ENCODE measurements around the gene SEPTIN2. TPM values are rescaled to one million over a fixed set of nuclear protein-coding genes. Genes with fewer than 3 reads are reported as not detected.
"Not testable (repeated sequence)": the region's sequence is repeated elsewhere in the genome, so short reads cannot be mapped to it uniquely, and the experiment has no call there.

Gene SEPTIN2
- total and polyA plus RNA-seq, 4 donors: 218 to 394 (median 294) TPM

DNA sequence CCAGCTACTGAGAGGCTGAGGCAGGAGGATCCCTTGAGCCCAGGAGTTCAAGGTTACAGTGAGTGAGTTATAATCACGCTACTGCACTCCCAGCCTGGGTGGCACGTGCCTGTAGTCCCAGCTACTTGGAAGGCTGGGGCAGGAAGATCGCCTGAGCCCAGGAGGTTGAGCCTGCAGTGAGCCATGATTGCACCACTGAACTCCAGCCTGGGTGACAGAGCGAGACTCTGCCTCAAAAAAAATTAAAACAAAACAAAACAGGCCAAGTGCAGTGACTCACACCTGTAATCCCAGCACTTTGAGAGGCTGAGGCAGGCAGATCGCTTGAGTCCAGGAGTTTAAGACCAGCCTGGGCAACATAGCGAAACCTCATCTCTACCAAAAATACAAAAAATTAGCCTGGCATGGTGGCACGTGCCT lies 22.3 kb upstream of the SEPTIN2 start:
- H3K4me3 ChIP-seq (ENCODE audit: low read length in 2 of 2); DNase-seq; intact Hi-C loops (cut with DNase I); H3K27ac ChIP-seq (ENCODE audit: low read depth in 1 of 2, low read length in 2 of 2); H3K36me3 ChIP-seq (ENCODE audit: control insufficient read depth in 1 of 2, insufficient read depth in 2 of 2, low read length in 1 of 2); H3K4me1 ChIP-seq (ENCODE audit: control insufficient read depth in 1 of 2, insufficient read depth in 2 of 2, low read length in 2 of 2); H3K27me3 ChIP-seq (ENCODE audit: control insufficient read depth in 1 of 2, insufficient read depth in 2 of 2, low read length in 1 of 2); ATAC-seq (ENCODE audit: low FRiP score); H3K9me3 ChIP-seq (ENCODE audit: control insufficient read depth, low read length): not testable (repeated sequence)
- WGBS, 2 donors: 89 to 91% methylated on average over 7 of the region's 7 CpGs

DNA sequence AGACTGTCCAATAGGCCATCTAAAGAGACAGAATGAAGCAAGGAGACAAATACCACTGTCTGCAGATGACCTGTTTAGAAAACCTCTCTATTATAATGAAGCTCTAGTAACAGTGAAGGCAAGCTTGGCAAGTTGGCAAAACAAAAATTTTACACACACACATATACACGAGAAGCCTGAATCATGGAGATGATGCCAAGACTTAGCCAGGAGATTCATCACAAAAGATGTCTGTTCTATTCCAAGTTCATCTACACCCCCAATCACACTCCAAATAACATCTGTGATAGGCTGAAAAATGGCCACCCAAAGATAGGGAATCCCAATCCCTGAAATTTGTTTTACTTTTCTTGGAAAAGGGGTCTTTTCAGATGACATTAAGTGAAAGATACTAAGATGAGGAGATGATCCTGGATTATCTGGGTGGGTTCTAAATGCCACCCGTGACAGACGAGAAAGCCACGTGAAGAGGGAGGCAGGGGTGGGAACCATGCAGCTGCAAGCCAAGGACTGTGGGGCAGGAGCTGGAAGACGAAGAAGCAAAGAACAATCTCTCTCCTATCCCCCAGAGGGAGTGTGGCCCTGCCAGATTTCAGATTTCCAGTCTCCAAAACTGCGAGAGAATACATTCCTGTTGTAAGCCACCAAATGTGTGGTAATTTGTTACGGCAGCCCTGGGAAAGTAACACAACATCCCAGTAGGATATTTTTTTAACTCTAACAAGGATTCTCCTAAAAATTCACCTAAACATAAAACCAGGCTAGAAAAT lies 20.2 kb upstream of the SEPTIN2 start:
- 66 to 70% methylated on average over 7 of the region's 7 CpGs for WGBS, 2 donors
- no peak overlapping the region for H3K27ac ChIP-seq (ENCODE audit: low read depth in 1 of 2, low read length in 2 of 2)
- no peak for ATAC-seq (ENCODE audit: low FRiP score)
- no peaks in the 10 kb centered on the region for H3K9me3 ChIP-seq (ENCODE audit: control insufficient read depth, low read length)
- no peak overlapping the region for H3K4me3 ChIP-seq (ENCODE audit: low read length in 2 of 2)
- intact Hi-C loops (cut with DNase I): no loop called here
- no peak for DNase-seq
- no peaks in the 10 kb centered on the region for H3K36me3 ChIP-seq (ENCODE audit: control insufficient read depth in 1 of 2, insufficient read depth in 2 of 2, low read length in 1 of 2)
- no peaks in the 10 kb centered on the region for H3K27me3 ChIP-seq (ENCODE audit: control insufficient read depth in 1 of 2, insufficient read depth in 2 of 2, low read length in 1 of 2)
- no peaks in the 10 kb centered on the region for H3K4me1 ChIP-seq (ENCODE audit: control insufficient read depth in 1 of 2, insufficient read depth in 2 of 2, low read length in 2 of 2)

DNA sequence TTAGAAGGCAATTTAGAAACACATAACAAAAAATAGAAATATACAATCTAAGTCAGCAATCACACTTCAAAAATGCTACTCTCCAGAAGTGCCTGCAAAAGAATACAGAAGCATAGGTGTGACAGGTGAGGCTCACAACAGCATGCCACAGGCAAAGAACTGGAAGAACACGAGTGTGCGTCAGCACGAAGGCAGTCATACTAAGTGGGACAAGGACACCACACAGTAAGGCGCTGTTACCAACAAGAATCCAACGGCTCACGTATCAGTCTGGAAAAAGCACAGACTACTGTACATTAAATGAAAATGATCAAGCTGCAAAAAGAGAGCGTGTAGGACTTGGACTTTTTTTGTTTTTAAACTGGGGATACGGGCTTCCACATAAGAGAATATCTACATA lies 19.0 kb upstream of the SEPTIN2 start:
- no peak for ATAC-seq (ENCODE audit: low FRiP score)
- H3K27me3 ChIP-seq (ENCODE audit: control insufficient read depth in 1 of 2, insufficient read depth in 2 of 2, low read length in 1 of 2): no peaks in the 10 kb centered on the region
- no peaks in the 10 kb centered on the region for H3K9me3 ChIP-seq (ENCODE audit: control insufficient read depth, low read length)
- DNase-seq: no peak
- 94 to 95% methylated on average over 8 of the region's 8 CpGs for WGBS, 2 donors
- H3K36me3 ChIP-seq (ENCODE audit: control insufficient read depth in 1 of 2, insufficient read depth in 2 of 2, low read length in 1 of 2): no peaks in the 10 kb centered on the region
- intact Hi-C loops (cut with DNase I): no loop called here
- H3K4me3 ChIP-seq (ENCODE audit: low read length in 2 of 2): no peak overlapping the region
- H3K4me1 ChIP-seq (ENCODE audit: control insufficient read depth in 1 of 2, insufficient read depth in 2 of 2, low read length in 2 of 2): no peaks in the 10 kb centered on the region
- H3K27ac ChIP-seq (ENCODE audit: low read depth in 1 of 2, low read length in 2 of 2): no peak overlapping the region

DNA sequence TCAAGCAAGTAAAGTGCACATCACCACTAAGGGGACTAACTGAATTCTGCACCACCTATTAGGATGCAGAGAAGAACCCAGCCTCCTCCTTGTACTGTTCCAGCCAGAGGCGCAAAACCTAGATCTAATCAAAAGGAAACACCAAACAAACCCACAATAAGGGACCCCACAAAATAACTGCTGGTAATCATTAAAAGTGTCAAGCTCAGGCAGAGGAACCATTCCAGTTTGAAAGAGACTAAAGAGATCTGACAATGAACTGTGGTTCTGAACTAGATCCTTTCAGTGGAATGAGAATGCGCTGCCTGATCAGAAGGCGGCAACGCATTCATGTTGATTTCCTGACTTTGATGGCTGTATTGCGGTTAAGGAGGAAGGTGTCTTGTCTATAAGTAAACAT lies 17.1 kb upstream of the SEPTIN2 start:
- WGBS, 2 donors: 95 to 96% methylated on average over 5 of the region's 5 CpGs

DNA sequence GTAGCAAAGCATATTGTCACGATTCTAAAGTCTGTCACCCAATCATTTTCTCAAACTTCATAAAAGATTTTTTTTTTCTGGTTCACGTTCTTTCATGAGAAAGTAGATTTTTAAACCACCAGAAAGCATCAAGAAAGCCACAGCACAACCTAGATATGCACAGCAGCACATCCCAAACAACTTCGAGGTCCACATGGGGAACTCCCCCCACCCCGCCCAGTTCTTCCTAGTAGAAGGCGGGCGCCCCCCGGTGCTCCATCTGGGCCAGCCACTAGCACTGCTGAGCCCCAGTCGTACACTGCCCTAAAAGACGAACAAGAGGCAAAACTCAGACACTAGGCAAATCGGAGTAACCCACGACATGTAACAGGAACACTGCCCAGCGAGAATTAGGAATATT lies 15.7 kb upstream of the SEPTIN2 start:
- H3K4me3 ChIP-seq (ENCODE audit: low read length in 2 of 2): no peak overlapping the region
- intact Hi-C loops (cut with DNase I): no loop called here
- no peak for DNase-seq
- no peaks in the 10 kb centered on the region for H3K9me3 ChIP-seq (ENCODE audit: control insufficient read depth, low read length)
- WGBS, 2 donors: 83 to 86% methylated on average over 12 of the region's 12 CpGs
- no peak overlapping the region for H3K27ac ChIP-seq (ENCODE audit: low read depth in 1 of 2, low read length in 2 of 2)
- no peak for ATAC-seq (ENCODE audit: low FRiP score)
- H3K27me3 ChIP-seq (ENCODE audit: control insufficient read depth in 1 of 2, insufficient read depth in 2 of 2, low read length in 1 of 2): no peaks in the 10 kb centered on the region
- H3K36me3 ChIP-seq (ENCODE audit: control insufficient read depth in 1 of 2, insufficient read depth in 2 of 2, low read length in 1 of 2): no peaks in the 10 kb centered on the region
- no peaks in the 10 kb centered on the region for H3K4me1 ChIP-seq (ENCODE audit: control insufficient read depth in 1 of 2, insufficient read depth in 2 of 2, low read length in 2 of 2)

More for the DNA sequence above, 17.1 kb upstream of the SEPTIN2 start:
- no peak for DNase-seq
- no peak for ATAC-seq (ENCODE audit: low FRiP score)
- Histone ChIP-seq H3K36me3 (ENCODE audit: control insufficient read depth in 1 of 2, insufficient read depth in 2 of 2, low read length in 1 of 2) (no peaks in the 10 kb centered on the region), H3K4me3 (ENCODE audit: low read length in 2 of 2) (no peak overlapping the region), H3K4me1 (ENCODE audit: control insufficient read depth in 1 of 2, insufficient read depth in 2 of 2, low read length in 2 of 2) (no peaks in the 10 kb centered on the region), H3K9me3 (ENCODE audit: control insufficient read depth, low read length) (no peaks in the 10 kb centered on the region), H3K27ac (ENCODE audit: low read depth in 1 of 2, low read length in 2 of 2) (no peak overlapping the region), H3K27me3 (ENCODE audit: control insufficient read depth in 1 of 2, insufficient read depth in 2 of 2, low read length in 1 of 2) (no peaks in the 10 kb centered on the region)
- intact Hi-C loops (cut with DNase I): no loop called here

DNA sequence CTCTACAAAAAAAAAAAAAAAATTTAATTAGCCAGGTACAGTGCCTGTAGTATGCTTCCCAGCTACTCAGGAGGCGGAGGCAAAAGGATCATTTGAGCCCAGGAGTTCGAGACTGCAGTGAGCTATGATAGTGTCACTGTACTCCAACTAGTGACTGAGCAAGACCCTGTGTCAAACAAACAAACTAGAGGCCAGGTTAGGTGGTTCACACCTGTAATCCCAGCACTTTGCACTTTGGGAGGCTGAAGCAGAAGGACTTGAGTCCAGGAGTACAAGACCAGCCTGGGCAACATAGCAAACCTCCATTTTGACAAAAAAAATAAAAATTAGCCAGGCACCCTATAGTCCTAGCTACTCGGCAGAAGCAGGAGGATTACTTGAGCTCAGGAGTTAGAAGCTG lies 13.6 kb upstream of the SEPTIN2 start:
- no peak for DNase-seq
- ATAC-seq (ENCODE audit: low FRiP score): no peak
- Histone ChIP-seq H3K4me3 (ENCODE audit: low read length in 2 of 2) (no peak overlapping the region), H3K36me3 (ENCODE audit: control insufficient read depth in 1 of 2, insufficient read depth in 2 of 2, low read length in 1 of 2) (no peaks in the 10 kb centered on the region), H3K27me3 (ENCODE audit: control insufficient read depth in 1 of 2, insufficient read depth in 2 of 2, low read length in 1 of 2) (no peaks in the 10 kb centered on the region), H3K27ac (ENCODE audit: low read depth in 1 of 2, low read length in 2 of 2) (no peak overlapping the region), H3K9me3 (ENCODE audit: control insufficient read depth, low read length) (no peaks in the 10 kb centered on the region), H3K4me1 (ENCODE audit: control insufficient read depth in 1 of 2, insufficient read depth in 2 of 2, low read length in 2 of 2) (no peaks in the 10 kb centered on the region)
- WGBS, 2 donors: 89 to 92% methylated on average over 3 of the region's 3 CpGs
- intact Hi-C loops (cut with DNase I): no loop called here

DNA sequence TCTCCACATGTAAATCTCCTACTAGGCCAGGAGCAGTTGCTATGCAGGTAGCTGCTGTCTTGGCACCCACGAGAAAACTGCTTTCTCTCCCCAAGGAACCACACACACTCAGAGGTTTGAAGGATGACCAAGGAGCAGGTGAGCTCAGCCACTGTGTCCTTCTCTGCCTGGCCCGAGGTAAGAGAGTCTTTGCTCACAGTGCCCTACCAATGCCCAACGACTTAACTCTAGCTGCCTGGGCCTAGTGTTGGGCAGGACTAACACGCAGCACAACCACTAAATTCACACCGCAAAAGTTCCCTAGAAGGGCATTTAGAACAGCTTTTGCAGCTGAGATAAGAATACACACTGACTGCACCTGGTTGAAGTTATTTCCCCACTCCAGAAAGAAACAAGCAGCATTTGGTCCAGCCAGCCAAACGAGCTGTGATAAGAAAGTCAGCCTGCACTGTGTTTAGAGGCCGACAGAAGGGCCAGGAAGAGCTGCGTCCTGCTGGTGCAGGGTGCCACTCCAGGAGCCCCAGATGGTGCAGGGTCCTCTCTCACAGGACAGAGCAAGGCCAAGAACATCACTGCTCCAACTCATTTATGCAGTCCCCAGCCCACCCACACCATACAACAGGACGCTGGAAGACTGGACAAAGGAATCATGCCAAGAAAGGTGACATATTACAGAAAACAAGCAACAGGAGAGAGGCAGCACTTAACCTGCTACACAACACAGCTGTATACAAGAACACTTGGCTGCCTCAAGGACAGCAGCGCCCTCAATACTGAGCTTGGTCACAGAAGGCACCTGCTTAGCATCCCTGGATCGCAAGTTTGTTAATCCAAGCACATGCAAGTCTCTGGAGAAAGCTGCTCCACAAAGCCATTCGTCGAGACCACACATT lies 12.7 kb upstream of the SEPTIN2 start:
- no peak overlapping the region for H3K4me3 ChIP-seq (ENCODE audit: low read length in 2 of 2)
- H3K27ac ChIP-seq (ENCODE audit: low read depth in 1 of 2, low read length in 2 of 2): no peak overlapping the region
- H3K9me3 ChIP-seq (ENCODE audit: control insufficient read depth, low read length): no peaks in the 10 kb centered on the region
- ATAC-seq (ENCODE audit: low FRiP score) (no peak), DNase-seq (no peak)
- H3K4me1 ChIP-seq (ENCODE audit: control insufficient read depth in 1 of 2, insufficient read depth in 2 of 2, low read length in 2 of 2): no peaks in the 10 kb centered on the region
- H3K27me3 ChIP-seq (ENCODE audit: control insufficient read depth in 1 of 2, insufficient read depth in 2 of 2, low read length in 1 of 2): no peaks in the 10 kb centered on the region
- intact Hi-C loops (cut with DNase I): no loop called here
- 59 to 66% methylated on average over 13 of the region's 13 CpGs for WGBS, 2 donors
- H3K36me3 ChIP-seq (ENCODE audit: control insufficient read depth in 1 of 2, insufficient read depth in 2 of 2, low read length in 1 of 2): no peaks in the 10 kb centered on the region

DNA sequence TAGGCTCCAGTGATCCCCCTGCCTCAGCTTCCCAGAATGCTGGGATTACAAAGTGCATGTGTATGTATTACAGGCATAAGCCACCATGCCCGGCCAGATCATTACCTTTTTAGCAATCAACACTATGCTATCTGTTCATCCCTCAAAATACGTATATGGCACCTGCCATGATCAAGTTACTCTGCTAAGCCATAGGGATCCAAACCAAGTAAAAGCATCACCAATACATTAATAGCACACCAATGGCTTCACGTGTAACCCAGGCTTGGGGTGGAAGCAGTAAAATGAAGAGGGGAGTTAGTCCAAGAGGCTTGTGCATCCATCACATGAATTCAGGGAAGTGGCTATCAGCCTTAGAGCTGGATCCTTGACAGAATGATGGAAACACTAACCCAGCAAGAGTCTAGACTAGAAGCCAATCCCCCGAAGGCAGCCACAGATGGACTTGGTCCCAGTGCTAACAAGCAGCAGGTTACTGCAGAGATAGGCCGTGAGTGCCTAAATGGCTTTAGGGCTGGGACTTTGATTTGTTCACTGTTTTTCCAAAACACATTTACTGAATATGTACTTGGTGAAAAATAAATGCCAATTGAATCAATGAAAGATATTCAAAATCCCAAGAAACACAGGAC lies 11.6 kb upstream of the SEPTIN2 start:
- ATAC-seq (ENCODE audit: low FRiP score) (no peak), DNase-seq (no peak)
- H3K27me3 ChIP-seq (ENCODE audit: control insufficient read depth in 1 of 2, insufficient read depth in 2 of 2, low read length in 1 of 2): no peaks in the 10 kb centered on the region
- no peaks in the 10 kb centered on the region for H3K4me1 ChIP-seq (ENCODE audit: control insufficient read depth in 1 of 2, insufficient read depth in 2 of 2, low read length in 2 of 2)
- no peaks in the 10 kb centered on the region for H3K36me3 ChIP-seq (ENCODE audit: control insufficient read depth in 1 of 2, insufficient read depth in 2 of 2, low read length in 1 of 2)
- no peaks in the 10 kb centered on the region for H3K9me3 ChIP-seq (ENCODE audit: control insufficient read depth, low read length)
- WGBS, 2 donors: 75% methylated on average over 5 of the region's 5 CpGs
- H3K4me3 ChIP-seq (ENCODE audit: low read length in 2 of 2): no peak overlapping the region
- no peak overlapping the region for H3K27ac ChIP-seq (ENCODE audit: low read depth in 1 of 2, low read length in 2 of 2)
- intact Hi-C loops (cut with DNase I): no loop called here
